Measurements from ENCODE around the gene CBLB. TPM values are rescaled to one million over a fixed set of nuclear protein-coding genes. Genes with fewer than 3 reads are reported as not detected.

Gene CBLB
- total RNA-seq, 1 donor from 2014 or later = 29.7 TPM

DNA sequence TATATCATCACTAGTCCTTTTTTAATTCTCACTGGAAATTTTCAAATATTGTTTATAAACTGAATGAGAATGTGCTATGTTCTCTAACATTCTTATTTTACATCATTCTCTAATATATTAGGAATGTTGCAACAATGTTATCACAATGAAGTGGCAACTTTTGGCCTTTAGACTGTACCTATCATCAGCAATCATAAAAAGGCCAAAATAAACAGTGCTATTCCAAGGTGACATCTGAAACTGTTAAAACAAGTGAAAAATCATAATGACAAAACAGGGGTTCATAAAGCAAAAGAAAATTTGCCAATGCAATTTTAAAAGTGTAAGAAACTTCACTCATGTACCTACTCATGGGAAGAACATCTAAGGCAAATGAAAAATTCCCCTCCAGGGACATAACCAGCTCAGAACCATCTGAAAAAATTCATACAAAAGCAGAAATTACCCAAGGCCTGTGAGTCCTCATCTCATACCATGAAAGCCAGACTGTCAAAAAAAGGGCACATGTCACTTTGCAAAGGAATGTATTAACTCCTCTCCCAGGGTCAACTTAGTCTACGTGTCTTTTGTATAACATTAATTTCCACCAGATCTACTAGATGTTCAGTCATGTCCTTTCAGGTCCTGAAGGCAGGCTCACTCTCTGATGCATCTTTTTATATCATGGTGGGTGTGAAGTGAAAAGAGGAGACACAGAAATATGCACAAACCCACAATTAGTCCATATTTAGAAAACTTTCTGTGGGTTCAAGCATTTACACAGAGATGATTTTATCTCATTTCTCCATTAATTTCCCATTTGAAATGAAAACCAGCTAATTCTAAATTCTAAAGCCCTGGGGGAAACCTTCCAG, 211.9 kb downstream of the CBLB start:
- Histone ChIP-seq H3K27ac (no peak overlapping the region), H3K4me3 (no peak overlapping the region), H3K36me3 (peaks cover 37% of the 10 kb centered on the region), H3K9me3 (no peaks in the 10 kb centered on the region), H3K27me3 (ENCODE audit: low read depth) (no peaks in the 10 kb centered on the region), H3K4me1 (no peaks in the 10 kb centered on the region)
- intact Hi-C loops (cut with DNase I) = no loop called here
- TF ChIP-seq, protein P1, sequence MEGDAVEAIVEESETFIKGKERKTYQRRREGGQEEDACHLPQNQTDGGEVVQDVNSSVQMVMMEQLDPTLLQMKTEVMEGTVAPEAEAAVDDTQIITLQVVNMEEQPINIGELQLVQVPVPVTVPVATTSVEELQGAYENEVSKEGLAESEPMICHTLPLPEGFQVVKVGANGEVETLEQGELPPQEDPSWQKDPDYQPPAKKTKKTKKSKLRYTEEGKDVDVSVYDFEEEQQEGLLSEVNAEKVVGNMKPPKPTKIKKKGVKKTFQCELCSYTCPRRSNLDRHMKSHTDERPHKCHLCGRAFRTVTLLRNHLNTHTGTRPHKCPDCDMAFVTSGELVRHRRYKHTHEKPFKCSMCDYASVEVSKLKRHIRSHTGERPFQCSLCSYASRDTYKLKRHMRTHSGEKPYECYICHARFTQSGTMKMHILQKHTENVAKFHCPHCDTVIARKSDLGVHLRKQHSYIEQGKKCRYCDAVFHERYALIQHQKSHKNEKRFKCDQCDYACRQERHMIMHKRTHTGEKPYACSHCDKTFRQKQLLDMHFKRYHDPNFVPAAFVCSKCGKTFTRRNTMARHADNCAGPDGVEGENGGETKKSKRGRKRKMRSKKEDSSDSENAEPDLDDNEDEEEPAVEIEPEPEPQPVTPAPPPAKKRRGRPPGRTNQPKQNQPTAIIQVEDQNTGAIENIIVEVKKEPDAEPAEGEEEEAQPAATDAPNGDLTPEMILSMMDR (IDR thresholded peaks at IDR 0.05) = no peak
- no peak for DNase-seq
- ATAC-seq = no peak

DNA sequence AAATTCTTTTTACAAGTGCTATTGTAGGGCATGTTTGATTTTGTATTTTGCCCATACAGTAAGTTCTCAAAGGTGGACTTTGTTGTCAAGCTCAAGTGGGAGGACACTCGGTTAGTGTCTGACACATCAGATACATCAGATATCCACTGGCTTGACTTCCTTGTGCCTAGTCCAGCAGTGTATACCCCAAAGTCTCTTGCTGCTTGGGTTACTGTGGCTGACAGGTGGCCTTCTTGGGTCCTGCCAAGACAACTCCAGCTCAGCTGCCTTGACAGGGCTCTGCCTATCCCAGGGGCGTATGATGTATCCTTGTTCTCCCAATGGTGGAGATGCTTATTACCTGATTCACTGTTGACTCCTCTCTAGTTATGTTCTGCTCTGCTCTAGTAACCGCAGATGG, 214.9 kb downstream of the CBLB start:
- no peak for DNase-seq
- intact Hi-C loops (cut with DNase I) = no loop called here
- no peaks in the 10 kb centered on the region for H3K9me3 ChIP-seq
- no peak for ATAC-seq
- H3K4me1 ChIP-seq = no peaks in the 10 kb centered on the region
- TF ChIP-seq, protein P1 (IDR thresholded peaks at IDR 0.05) = no peak
- no peaks in the 10 kb centered on the region for H3K27me3 ChIP-seq (ENCODE audit: low read depth)
- H3K36me3 ChIP-seq = peaks cover 14% of the 10 kb centered on the region
- H3K4me3 ChIP-seq = no peak overlapping the region
- H3K27ac ChIP-seq = no peak overlapping the region

DNA sequence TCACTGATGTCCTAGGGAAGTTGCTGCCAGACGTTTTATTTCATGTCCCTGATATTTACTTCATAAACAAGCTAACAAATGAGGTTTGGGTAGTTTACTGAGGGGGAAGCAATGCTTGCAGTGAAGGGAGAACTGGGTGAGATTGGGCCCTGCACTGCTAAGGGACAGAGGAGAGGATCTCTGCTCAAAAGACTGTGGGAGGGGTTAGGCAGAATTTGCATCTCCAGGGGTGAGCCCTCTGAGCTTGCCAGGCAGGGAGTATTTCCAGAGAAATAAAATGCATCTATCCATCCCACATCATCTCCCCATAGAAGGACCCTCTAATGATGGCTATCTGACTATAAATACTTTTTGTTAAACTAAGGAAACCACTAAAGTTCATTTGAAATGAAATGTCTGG, 215.6 kb downstream of the CBLB start:
- TF ChIP-seq, protein P1 (IDR thresholded peaks at IDR 0.05) = no peak
- DNase-seq (no peak), ATAC-seq (no peak)
- Histone ChIP-seq H3K9me3 (no peaks in the 10 kb centered on the region), H3K4me3 (no peak overlapping the region), H3K36me3 (peaks cover 7% of the 10 kb centered on the region), H3K27me3 (ENCODE audit: low read depth) (no peaks in the 10 kb centered on the region), H3K4me1 (no peaks in the 10 kb centered on the region), H3K27ac (no peak overlapping the region)
- intact Hi-C loops (cut with DNase I) = no loop called here

DNA sequence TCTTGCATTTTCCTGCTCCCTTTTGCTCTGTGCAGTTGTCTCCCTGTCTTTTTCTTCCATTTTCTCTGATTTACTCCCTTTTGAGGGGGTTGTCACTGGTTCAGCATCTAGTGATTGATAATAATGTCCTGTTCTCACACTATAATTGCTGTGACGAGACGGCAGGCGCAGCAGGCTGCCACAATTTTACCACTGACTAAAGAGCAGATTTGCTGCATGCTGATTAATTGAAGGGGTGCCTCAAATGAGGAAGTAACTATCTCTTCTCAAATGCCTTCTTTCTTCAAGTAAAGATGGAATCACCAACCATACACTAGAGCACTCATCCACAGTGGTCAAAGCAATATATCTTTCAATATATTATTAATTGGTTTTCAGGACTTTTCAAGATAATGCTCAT, 219.3 kb downstream of the CBLB start:
- TF ChIP-seq, protein P1 (IDR thresholded peaks at IDR 0.05) = no peak
- Histone ChIP-seq H3K27me3 (ENCODE audit: low read depth) (no peaks in the 10 kb centered on the region), H3K9me3 (no peaks in the 10 kb centered on the region), H3K4me1 (no peaks in the 10 kb centered on the region), H3K27ac (no peak overlapping the region), H3K36me3 (no peaks in the 10 kb centered on the region), H3K4me3 (no peak overlapping the region)
- DNase-seq (no peak), ATAC-seq (no peak)
- intact Hi-C loops (cut with DNase I) = no loop called here

DNA sequence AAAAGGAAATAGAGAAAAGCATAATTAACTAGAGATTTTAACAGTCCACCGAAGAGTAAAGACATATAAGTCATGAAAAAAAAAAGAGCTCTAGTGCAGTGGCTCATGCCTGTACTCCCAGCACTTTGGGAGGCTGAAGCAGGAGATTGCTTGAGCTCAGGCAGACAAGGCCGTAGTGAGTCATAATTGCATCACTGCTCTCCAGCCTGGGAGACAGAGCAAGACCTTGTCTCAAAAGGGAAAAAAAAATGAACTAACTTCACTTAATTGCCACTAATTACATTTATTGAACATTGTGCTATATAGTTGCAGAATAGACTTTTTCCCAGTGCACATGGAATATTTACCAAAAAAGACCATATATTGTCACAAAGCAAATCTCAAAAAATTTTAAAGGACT, 221.8 kb downstream of the CBLB start:
- TF ChIP-seq, protein P1 (IDR thresholded peaks at IDR 0.05) = no peak
- Histone ChIP-seq H3K27ac (no peak overlapping the region), H3K36me3 (no peaks in the 10 kb centered on the region), H3K9me3 (no peaks in the 10 kb centered on the region), H3K27me3 (ENCODE audit: low read depth) (no peaks in the 10 kb centered on the region), H3K4me1 (no peaks in the 10 kb centered on the region), H3K4me3 (no peak overlapping the region)
- intact Hi-C loops (cut with DNase I) = no loop called here
- DNase-seq (no peak), ATAC-seq (no peak)

Measured in lower lobe of right lung (tissue), 2 donors.